Gastrocnemius medialis (tissue), 4 donors: ENCODE data around the gene OR2H2. TPM values are rescaled to one million over a fixed set of nuclear protein-coding genes. Genes with fewer than 3 reads are reported as not detected.

ENCODE experiments used
- ATAC-seq, 2 donors: fragments of 150-250 bp; one replicate each; pipeline ENCODE4 v1.9.1; 2016
- DNase-seq, 2 donors: peaks; one replicate each; pipeline ENCODE4 v3.0.0-alpha.2; 2019
- H3K27ac ChIP-seq, 4 donors: fragments of 200-600 bp; sonication (generic); 1 replicate in 1 of 4; 2 replicates in 3 of 4; pipeline ENCODE4 v1.5.1; 2016 to 2018; ENCODE audit warnings: mild to moderate bottlenecking in 2 of 4, moderate library complexity in 1 of 4
- H3K27me3 ChIP-seq, 3 donors: fragments of 200-600 bp; sonication (generic) in 2 of 3; 1 replicate in 1 of 3; 2 replicates in 2 of 3; pipeline versions ENCODE4 v1.5.1 to v1.6.0; 2016 to 2019; ENCODE audit warnings: mild to moderate bottlenecking in 1 of 3, moderate library complexity in 1 of 3
- H3K36me3 ChIP-seq, 2 donors: fragments of 200-600 bp; sonication (generic) in 1 of 2; one replicate each; pipeline ENCODE4 v1.5.1; 2017 to 2018
- H3K4me1 ChIP-seq, 2 donors: fragments of 200-600 bp; sonication (generic) in 1 of 2; one replicate each; pipeline ENCODE4 v1.5.1; 2016 to 2017; ENCODE audit warnings: mild to moderate bottlenecking in 2 of 2
- H3K4me3 ChIP-seq, 4 donors: fragments of 200-600 bp; sonication (generic) in 3 of 4; 1 replicate in 1 of 4; 2 replicates in 3 of 4; pipeline ENCODE4 v1.5.1; 2016 to 2019; ENCODE audit warnings: mild to moderate bottlenecking in 2 of 4
- H3K9me3 ChIP-seq, 3 donors: fragments of 200-600 bp; sonication (generic) in 2 of 3; 1 replicate in 1 of 3; 2 replicates in 2 of 3; pipeline ENCODE4 v1.5.1; 2016 to 2019
- CTCF ChIP-seq, 5 experiments: fragments of 450-650 bp in 3 of 5; fragments of 200-600 bp in 2 of 5; sonication (generic) in 2 of 5; IDR thresholded peaks in 4 of 5; conservative IDR thresholded peaks in 1 of 5; 1 replicate in 4 of 5; 2 replicates in 1 of 5; pipeline ENCODE4 v1.5.1; 2016 to 2019; ENCODE audit warnings: antibody characterized with exemption in 5 of 5, mild to moderate bottlenecking in 3 of 5, moderate library complexity in 3 of 5
- POLR2A ChIP-seq, 2 donors: fragments of 450-650 bp; IDR thresholded peaks; one replicate each; pipeline ENCODE4 v1.6.1; 2017; ENCODE audit warnings: antibody characterized with exemption in 2 of 2, mild to moderate bottlenecking in 2 of 2, moderate library complexity in 2 of 2
- in situ Hi-C, 4 donors: fragments of 200-750 bp; cut with MboI; loops; one replicate each; pipeline versions ENCODE4 v1.15.0 to v1.8.0; 2017; ENCODE audit warnings: low sequenced_read_pairs in 4 of 4
- intact Hi-C: fragments of 100-400 bp; cut with DNase I; formaldehyde crosslinking; loops from one replicate; pipeline ENCODE4 v1.15.1; 2023; ENCODE audit warnings: low total_unique reads
- total RNA-seq, 4 donors: library from RNA; depleted of rRNA; stranded (reverse); fragments of >200 nt; gene quantifications; one replicate each; pipeline versions ENCODE4 v1.1.0 to v1.2.3, GENCODE V29; 2016

OR2H2 gene
- total RNA-seq, 4 donors from 2014 or later, result not detected

DNA sequence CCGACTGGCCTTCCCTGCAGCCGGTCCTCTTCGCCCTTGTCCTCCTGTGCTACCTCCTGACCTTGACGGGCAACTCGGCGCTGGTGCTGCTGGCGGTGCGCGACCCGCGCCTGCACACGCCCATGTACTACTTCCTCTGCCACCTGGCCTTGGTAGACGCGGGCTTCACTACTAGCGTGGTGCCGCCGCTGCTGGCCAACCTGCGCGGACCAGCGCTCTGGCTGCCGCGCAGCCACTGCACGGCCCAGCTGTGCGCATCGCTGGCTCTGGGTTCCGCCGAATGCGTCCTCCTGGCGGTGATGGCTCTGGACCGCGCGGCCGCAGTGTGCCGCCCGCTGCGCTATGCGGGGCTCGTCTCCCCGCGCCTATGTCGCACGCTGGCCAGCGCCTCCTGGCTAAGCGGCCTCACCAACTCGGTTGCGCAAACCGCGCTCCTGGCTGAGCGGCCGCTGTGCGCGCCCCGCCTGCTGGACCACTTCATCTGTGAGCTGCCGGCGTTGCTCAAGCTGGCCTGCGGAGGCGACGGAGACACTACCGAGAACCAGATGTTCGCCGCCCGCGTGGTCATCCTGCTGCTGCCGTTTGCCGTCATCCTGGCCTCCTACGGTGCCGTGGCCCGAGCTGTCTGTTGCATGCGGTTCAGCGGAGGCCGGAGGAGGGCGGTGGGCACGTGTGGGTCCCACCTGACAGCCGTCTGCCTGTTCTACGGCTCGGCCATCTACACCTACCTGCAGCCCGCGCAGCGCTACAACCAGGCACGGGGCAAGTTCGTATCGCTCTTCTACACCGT is 31.5 kb upstream of the OR2H2 start:
- Histone ChIP-seq H3K27me3 (peaks cover 26 to 40% (median 35%) of the 10 kb centered on the region in 3 donors), H3K36me3 (no peaks in the 10 kb centered on the region), H3K4me3 (peak overlapping the region; percentile 23 to 49 (median 31)), H3K4me1 (peaks cover 0 to 12% of the 10 kb centered on the region in 2 donors), H3K27ac (no peak overlapping the region), H3K9me3 (no peaks in the 10 kb centered on the region)
- no peak for DNase-seq
- intact Hi-C loops (no loop called here), in situ Hi-C loops (no loop called here)
- ATAC-seq, result no peak
- TF ChIP-seq POLR2A (IDR thresholded peaks at IDR 0.05), result no peak

GRCh38 chr6:29554764-29555163 is 30.2 kb upstream of the OR2H2 start:
- no peak for TF ChIP-seq CTCF (IDR thresholded peaks at IDR 0.05 in 4 of 5, conservative IDR thresholded peaks at IDR 0.05 in 1 of 5)
- no peak for TF ChIP-seq POLR2A (IDR thresholded peaks at IDR 0.05)
- no peaks in the 10 kb centered on the region for H3K36me3 ChIP-seq
- H3K27ac ChIP-seq, result no peak overlapping the region
- no peak for DNase-seq
- H3K4me1 ChIP-seq, result peaks cover 0 to 12% of the 10 kb centered on the region in 2 donors
- in situ Hi-C loops, result no loop called here
- H3K9me3 ChIP-seq, result no peaks in the 10 kb centered on the region
- H3K27me3 ChIP-seq, result peaks cover 26 to 40% (median 33%) of the 10 kb centered on the region in 3 donors
- intact Hi-C loops, result no loop called here
- no peak for ATAC-seq
- no peak overlapping the region for H3K4me3 ChIP-seq

DNA sequence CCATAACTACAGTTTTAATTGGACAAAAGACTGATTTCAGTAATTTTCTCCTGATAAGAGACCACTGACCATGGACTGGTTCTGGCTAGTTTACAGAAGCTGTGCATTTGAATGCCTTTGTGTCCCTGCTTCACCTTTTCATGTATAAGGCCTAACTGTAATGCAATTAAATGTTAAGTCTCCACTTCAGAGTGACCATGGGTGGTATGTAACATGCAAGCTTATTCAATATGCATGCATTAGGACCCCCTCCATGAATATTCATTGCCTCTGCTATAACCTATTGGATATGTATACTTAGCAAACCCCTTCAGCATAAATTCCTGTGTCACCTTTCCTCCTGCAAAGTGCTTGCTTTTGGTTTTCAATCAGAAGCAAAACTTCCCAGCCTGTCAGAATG is 27.6 kb upstream of the OR2H2 start:
- Histone ChIP-seq H3K4me1 (peaks cover 0 to 12% of the 10 kb centered on the region in 2 donors), H3K27me3 (peaks cover 26 to 40% (median 33%) of the 10 kb centered on the region in 3 donors), H3K36me3 (no peaks in the 10 kb centered on the region), H3K27ac (no peak overlapping the region), H3K9me3 (no peaks in the 10 kb centered on the region), H3K4me3 (no peak overlapping the region)
- intact Hi-C loops (no loop called here), in situ Hi-C loops (no loop called here)
- DNase-seq, result no peak
- ATAC-seq, result no peak
- TF ChIP-seq POLR2A (IDR thresholded peaks at IDR 0.05), result no peak
- no peak for TF ChIP-seq CTCF (IDR thresholded peaks at IDR 0.05 in 4 of 5, conservative IDR thresholded peaks at IDR 0.05 in 1 of 5)

DNA sequence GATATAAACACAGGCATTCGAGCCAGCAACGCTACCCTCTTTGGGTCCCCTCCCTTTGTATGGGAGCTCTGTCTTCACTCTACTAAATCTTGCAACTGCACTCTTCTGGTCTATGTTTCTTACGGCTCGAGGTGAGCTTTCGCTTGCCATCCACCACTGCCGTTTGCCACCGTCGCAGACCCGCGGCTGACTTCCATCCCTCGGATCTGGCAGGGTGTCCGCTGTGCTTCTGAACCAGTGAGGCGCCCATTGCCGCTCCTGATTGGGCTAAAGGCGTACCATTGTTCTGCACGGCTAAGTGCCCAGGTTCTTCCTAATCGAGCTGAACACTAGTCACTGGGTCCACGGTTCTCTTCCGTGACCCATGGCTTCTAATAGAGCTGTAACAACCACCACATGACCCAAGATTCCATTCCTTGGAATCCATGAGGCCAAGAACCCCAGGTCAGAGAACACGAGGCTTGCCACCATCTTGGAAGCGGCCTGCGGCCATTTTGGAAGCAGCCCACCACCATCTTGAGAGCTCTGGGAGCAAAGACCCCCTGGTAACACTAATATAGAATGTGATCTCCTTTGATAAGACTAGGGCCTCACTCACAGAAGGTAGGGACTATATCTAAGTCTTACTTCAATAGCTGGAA is 26.4 kb upstream of the OR2H2 start:
- Histone ChIP-seq H3K4me3 (no peak overlapping the region), H3K27ac (no peak overlapping the region), H3K36me3 (no peaks in the 10 kb centered on the region), H3K27me3 (peaks cover 25 to 35% (median 33%) of the 10 kb centered on the region in 3 donors), H3K4me1 (peaks cover 0 to 5% of the 10 kb centered on the region in 2 donors), H3K9me3 (no peaks in the 10 kb centered on the region)
- in situ Hi-C loops, result no loop called here
- intact Hi-C loops, result no loop called here
- DNase-seq (no peak), ATAC-seq (no peak)
- TF ChIP-seq CTCF (IDR thresholded peaks at IDR 0.05 in 4 of 5, conservative IDR thresholded peaks at IDR 0.05 in 1 of 5) (no peak), POLR2A (IDR thresholded peaks at IDR 0.05) (no peak)

GRCh38 chr6:29559524-29560287 is 25.2 kb upstream of the OR2H2 start, which contains the start of gene UBD:
Gene UBD, minus strand, starts transcription at chr6:29559732. Its CDS starts 31 bp downstream, at chr6:29559701.
- ATAC-seq (no peak), DNase-seq (no peak)
- intact Hi-C loops, result no loop called here
- Histone ChIP-seq H3K4me3 (no peak within 1 kb of the TSS), H3K4me1 (no peaks in the 10 kb centered on the region), H3K27ac (no peak within 1 kb of the TSS), H3K9me3 (no peaks in the 10 kb centered on the region), H3K36me3 (no peaks in the 10 kb centered on the region), H3K27me3 (peaks cover 14 to 23% (median 22%) of the 10 kb centered on the region in 3 donors)
- in situ Hi-C loops, result no loop called here
- TF ChIP-seq CTCF (IDR thresholded peaks at IDR 0.05 in 4 of 5, conservative IDR thresholded peaks at IDR 0.05 in 1 of 5) (no peak), POLR2A (IDR thresholded peaks at IDR 0.05) (no peak)
